NT2/D1 (cell line): Measurements from ENCODE around the gene AKR1C8.

ENCODE experiments used
- YY1 ChIP-seq: IDR thresholded peaks from 2 replicates; pipeline ENCODE4 v1.6.1; 2011; ENCODE audit not compliant: insufficient read length, insufficient read depth
- ZNF274 ChIP-seq: IDR thresholded peaks from 2 replicates; pipeline ENCODE4 v1.6.1; 2011; ENCODE audit warnings: mild to moderate bottlenecking, low read depth, low read length

- TF ChIP-seq ZNF274 = no peak
- TF ChIP-seq YY1 = no peak
Observed at GRCh38 chr10:5142199-5142598, 42.8 kb downstream of the AKR1C8 start.
